KMS-11 (cell line): ENCODE data around the gene TATDN3.
"Not testable (repeated sequence)": the region's sequence is repeated elsewhere in the genome, so short reads cannot be mapped to it uniquely, and the experiment has no call there.

Experiments used
- H2AFZ ChIP-seq: fragments of 200-600 bp; sonication (generic); 2 replicates; pipeline ENCODE4 v1.6.1; 2016; ENCODE audit warnings: antibody characterized with exemption, mixed run types, low read depth
- H3K27ac ChIP-seq: fragments of 200-600 bp; sonication (generic); 2 replicates; pipeline ENCODE4 v1.6.1; 2016; ENCODE audit warnings: mild to moderate bottlenecking, mixed run types
- H3K27me3 ChIP-seq: fragments of 200-600 bp; sonication (generic); 2 replicates; pipeline ENCODE4 v1.6.1; 2017; ENCODE audit warnings: mild to moderate bottlenecking, low read depth, mixed run types, moderate library complexity; ENCODE audit not compliant: insufficient read depth
- H3K36me3 ChIP-seq: fragments of 200-600 bp; sonication (generic); 2 replicates; pipeline ENCODE4 v1.6.1; 2017; ENCODE audit warnings: mild to moderate bottlenecking, mixed run types; ENCODE audit not compliant: insufficient read depth
- H3K4me1 ChIP-seq: fragments of 200-600 bp; sonication (generic); 2 replicates; pipeline ENCODE4 v1.6.1; 2016; ENCODE audit warnings: mild to moderate bottlenecking, low read depth, mixed run types; ENCODE audit not compliant: poor library complexity, severe bottlenecking
- H3K4me2 ChIP-seq: fragments of 200-600 bp; sonication (generic); 2 replicates; pipeline ENCODE4 v1.7.0; 2016; ENCODE audit warnings: mild to moderate bottlenecking, mixed run types
- H3K4me3 ChIP-seq: fragments of 200-600 bp; sonication (generic); IDR thresholded peaks from 2 replicates; pipeline ENCODE4 v1.6.1; 2017; ENCODE audit warnings: low read depth, low read length, mixed read lengths; ENCODE audit not compliant: insufficient read depth
- H3K79me2 ChIP-seq: fragments of 200-600 bp; sonication (generic); 2 replicates; pipeline ENCODE4 v1.6.1; 2016; ENCODE audit warnings: low read depth, mixed run types; ENCODE audit not compliant: insufficient read depth
- H3K9ac ChIP-seq: fragments of 200-600 bp; sonication (generic); 2 replicates; pipeline ENCODE4 v1.6.1; 2016; ENCODE audit warnings: mild to moderate bottlenecking, mixed run types
- H4K20me1 ChIP-seq: fragments of 200-600 bp; sonication (generic); 2 replicates; pipeline ENCODE4 v1.6.1; 2016; ENCODE audit warnings: mild to moderate bottlenecking, mixed run types; ENCODE audit not compliant: insufficient read depth
- TF ChIP-seq, protein P1 (sequence below): fragments of 200-600 bp; sonication (generic); conservative IDR thresholded peaks from 2 replicates; pipeline ENCODE4 v1.6.1; 2017; ENCODE audit warnings: low read depth, mild to moderate bottlenecking, antibody characterized with exemption, low read length, moderate library complexity, mixed read lengths

The TATDN3 gene

DNA sequence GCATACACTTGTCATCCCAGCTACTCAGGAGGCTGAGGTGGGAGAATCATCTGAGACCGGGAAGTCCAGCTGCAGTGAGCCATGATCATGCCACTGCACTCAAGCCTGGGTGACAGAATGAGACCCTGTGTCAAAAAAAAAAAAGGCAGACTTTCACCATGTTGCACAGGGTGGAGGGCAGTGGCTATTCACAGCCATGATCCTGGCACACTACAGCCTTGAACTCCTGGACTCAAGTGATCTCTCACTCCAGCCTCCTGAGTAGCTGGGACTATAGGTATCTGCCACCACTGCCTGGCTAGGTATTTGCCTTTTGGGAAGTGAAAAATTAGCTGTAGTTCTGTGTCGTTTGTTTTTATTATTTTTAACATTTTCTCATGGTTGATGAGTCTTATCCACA, 36.7 kb downstream of the TATDN3 start:
- Histone ChIP-seq H3K4me2 (no peak overlapping the region), H3K4me3 (no peak overlapping the region), H3K4me1 (no peaks in the 10 kb centered on the region), H3K27me3 (no peaks in the 10 kb centered on the region), H3K9ac (no peak overlapping the region), H3K27ac (no peak overlapping the region), H3K36me3 (no peaks in the 10 kb centered on the region), H4K20me1 (no peaks in the 10 kb centered on the region), H3K79me2 (no peaks in the 10 kb centered on the region), H2AFZ (no peak overlapping the region)
- TF ChIP-seq, protein P1, sequence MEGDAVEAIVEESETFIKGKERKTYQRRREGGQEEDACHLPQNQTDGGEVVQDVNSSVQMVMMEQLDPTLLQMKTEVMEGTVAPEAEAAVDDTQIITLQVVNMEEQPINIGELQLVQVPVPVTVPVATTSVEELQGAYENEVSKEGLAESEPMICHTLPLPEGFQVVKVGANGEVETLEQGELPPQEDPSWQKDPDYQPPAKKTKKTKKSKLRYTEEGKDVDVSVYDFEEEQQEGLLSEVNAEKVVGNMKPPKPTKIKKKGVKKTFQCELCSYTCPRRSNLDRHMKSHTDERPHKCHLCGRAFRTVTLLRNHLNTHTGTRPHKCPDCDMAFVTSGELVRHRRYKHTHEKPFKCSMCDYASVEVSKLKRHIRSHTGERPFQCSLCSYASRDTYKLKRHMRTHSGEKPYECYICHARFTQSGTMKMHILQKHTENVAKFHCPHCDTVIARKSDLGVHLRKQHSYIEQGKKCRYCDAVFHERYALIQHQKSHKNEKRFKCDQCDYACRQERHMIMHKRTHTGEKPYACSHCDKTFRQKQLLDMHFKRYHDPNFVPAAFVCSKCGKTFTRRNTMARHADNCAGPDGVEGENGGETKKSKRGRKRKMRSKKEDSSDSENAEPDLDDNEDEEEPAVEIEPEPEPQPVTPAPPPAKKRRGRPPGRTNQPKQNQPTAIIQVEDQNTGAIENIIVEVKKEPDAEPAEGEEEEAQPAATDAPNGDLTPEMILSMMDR = no peak

- not testable (repeated sequence) for H2AFZ ChIP-seq, H3K9ac ChIP-seq, H3K4me1 ChIP-seq, H3K4me2 ChIP-seq, H3K79me2 ChIP-seq, H3K36me3 ChIP-seq, H3K27me3 ChIP-seq, H4K20me1 ChIP-seq, H3K4me3 ChIP-seq, H3K27ac ChIP-seq
Observed at GRCh38 chr1:212833211-212834207, 41.8 kb downstream of the TATDN3 start.

DNA sequence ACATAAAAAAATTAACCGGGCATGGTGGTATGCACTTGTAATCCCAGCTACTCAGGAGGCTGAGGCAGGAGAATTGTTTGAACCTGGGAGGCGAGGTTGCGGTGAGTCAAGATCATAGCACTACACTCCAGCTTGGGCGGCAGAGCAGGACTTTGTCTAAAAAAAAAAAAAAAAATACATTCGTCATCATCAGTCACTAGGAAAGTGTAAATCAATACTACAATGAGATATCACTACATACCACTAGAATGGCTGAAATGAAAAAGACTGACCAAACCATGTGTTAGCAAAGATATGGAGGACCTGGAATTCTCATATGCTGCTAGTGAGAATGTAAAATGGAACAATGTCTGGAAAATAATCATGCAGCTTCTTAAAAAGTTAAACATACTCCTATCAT, 46.5 kb downstream of the TATDN3 start:
- H2AFZ ChIP-seq = no peak overlapping the region
- no peak overlapping the region for H3K9ac ChIP-seq
- H3K36me3 ChIP-seq = no peaks in the 10 kb centered on the region
- H3K4me2 ChIP-seq = no peak overlapping the region
- no peak overlapping the region for H3K27ac ChIP-seq
- no peaks in the 10 kb centered on the region for H4K20me1 ChIP-seq
- no peaks in the 10 kb centered on the region for H3K79me2 ChIP-seq
- no peak overlapping the region for H3K4me3 ChIP-seq
- TF ChIP-seq, protein P1 = no peak
- H3K27me3 ChIP-seq = no peaks in the 10 kb centered on the region
- no peaks in the 10 kb centered on the region for H3K4me1 ChIP-seq

GRCh38 chr1:212844521-212844920, 52.8 kb downstream of the TATDN3 start:
- H3K79me2 ChIP-seq, H3K27me3 ChIP-seq, H3K4me1 ChIP-seq, H3K4me2 ChIP-seq, H3K27ac ChIP-seq, H3K36me3 ChIP-seq, H3K4me3 ChIP-seq, H4K20me1 ChIP-seq, H2AFZ ChIP-seq, H3K9ac ChIP-seq: not testable (repeated sequence)

DNA sequence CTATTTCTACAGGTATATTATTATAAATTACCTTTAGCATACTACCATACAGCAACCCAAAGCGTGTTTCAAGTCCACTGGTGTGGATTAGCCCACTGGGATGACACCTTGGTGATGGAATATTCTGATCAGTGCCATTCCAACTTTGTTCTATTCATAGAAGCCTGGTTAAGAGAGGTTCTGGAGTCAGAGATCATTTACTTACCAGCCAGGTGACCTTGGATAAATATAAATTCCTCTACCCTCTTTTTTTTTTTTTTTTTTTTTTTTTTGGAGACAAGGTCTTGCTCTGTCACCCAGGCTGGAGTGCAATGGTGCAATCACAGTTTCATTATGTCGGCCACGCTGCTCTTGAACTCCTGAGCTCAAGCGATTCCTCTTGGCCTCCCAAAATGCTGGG, 55.9 kb downstream of the TATDN3 start, which contains the start of gene SPATA45:
SPATA45 (minus strand) TSS at position 101 of the 400 bp plus-strand sequence. CDS start 11,500 bp downstream, outside the sequence.
- no peaks in the 10 kb centered on the region for H3K79me2 ChIP-seq
- H3K4me1 ChIP-seq = no peaks in the 10 kb centered on the region
- H3K27ac ChIP-seq = no peak within 1 kb of the TSS
- no peaks in the 10 kb centered on the region for H3K27me3 ChIP-seq
- H3K4me2 ChIP-seq = no peak within 1 kb of the TSS
- H3K9ac ChIP-seq = no peak within 1 kb of the TSS
- no peaks in the 10 kb centered on the region for H4K20me1 ChIP-seq
- H2AFZ ChIP-seq = no peak within 1 kb of the TSS
- no peaks in the 10 kb centered on the region for H3K36me3 ChIP-seq
- TF ChIP-seq, protein P1 = no peak
- no peak within 1 kb of the TSS for H3K4me3 ChIP-seq
